DOHH2 (cell line): Measurements from ENCODE around the gene ARHGAP33.

Source experiments
- H3F3A ChIP-seq: fragments of 200-600 bp; sonication (generic), shearing (Covaris generic); 2 replicates; pipeline ENCODE4 v1.6.0; 2016; ENCODE audit warnings: antibody characterized with exemption, mild to moderate bottlenecking; ENCODE audit not compliant: control insufficient read depth, insufficient read depth
- H3K27ac ChIP-seq: fragments of 200-600 bp; sonication (generic); 2 replicates; pipeline ENCODE4 v1.5.1; 2014; ENCODE audit warnings: low read depth, mild to moderate bottlenecking, low read length, moderate library complexity
- H3K27me3 ChIP-seq: fragments of 200-600 bp; sonication (generic); 2 replicates; pipeline ENCODE4 v1.6.1; 2014; ENCODE audit warnings: mild to moderate bottlenecking, low read length, mixed read lengths; ENCODE audit not compliant: control insufficient read depth
- H3K36me3 ChIP-seq: fragments of 200-600 bp; sonication (generic); 2 replicates; pipeline ENCODE4 v1.6.1; 2014; ENCODE audit warnings: mild to moderate bottlenecking, low read length, moderate library complexity, mixed read lengths; ENCODE audit not compliant: control insufficient read depth
- H3K4me1 ChIP-seq: fragments of 200-600 bp; sonication (generic); 2 replicates; pipeline ENCODE4 v1.6.1; 2014; ENCODE audit warnings: mild to moderate bottlenecking, low read length, mixed read lengths; ENCODE audit not compliant: control insufficient read depth
- H3K4me2 ChIP-seq: fragments of 200-600 bp; sonication (generic); 2 replicates; pipeline ENCODE4 v1.6.0; 2014; ENCODE audit warnings: mild to moderate bottlenecking, low read length, moderate library complexity
- H3K4me3 ChIP-seq: fragments of 200-600 bp; sonication (generic); 2 replicates; pipeline ENCODE4 v1.5.1; 2014; ENCODE audit warnings: mild to moderate bottlenecking, low read length, mixed read lengths
- H3K79me2 ChIP-seq: fragments of 200-600 bp; sonication (generic); 2 replicates; pipeline ENCODE4 v1.6.1; 2014; ENCODE audit warnings: mild to moderate bottlenecking, low read length, mixed read lengths; ENCODE audit not compliant: control insufficient read depth
- H3K9me2 ChIP-seq: fragments of 200-600 bp; sonication (generic); replicated peaks from 2 replicates; pipeline ENCODE4 v1.6.1; 2014; ENCODE audit warnings: mild to moderate bottlenecking, low read length, mixed read lengths; ENCODE audit not compliant: control insufficient read depth
- H3K9me3 ChIP-seq: fragments of 200-600 bp; sonication (generic); 2 replicates; pipeline ENCODE4 v1.6.1; 2014; ENCODE audit warnings: antibody characterized with exemption, low read length, mixed read lengths; ENCODE audit not compliant: control insufficient read depth, insufficient read depth
- H4K20me1 ChIP-seq: fragments of 200-600 bp; sonication (generic); 2 replicates; pipeline ENCODE4 v1.6.0; 2014; ENCODE audit warnings: low read depth, mild to moderate bottlenecking, antibody characterized with exemption, low read length, moderate library complexity; ENCODE audit not compliant: control insufficient read depth, insufficient read depth
- CTCF ChIP-seq: fragments of 200-600 bp; sonication (generic); IDR thresholded peaks from one replicate; pipeline ENCODE4 v1.5.1; 2014; ENCODE audit warnings: antibody characterized with exemption, mild to moderate bottlenecking, low read depth, low read length; ENCODE audit not compliant: poor library complexity, severe bottlenecking
- EZH2phosphoT487 ChIP-seq: fragments of 200-600 bp; sonication (generic); IDR thresholded peaks from 2 replicates; pipeline ENCODE4 v1.6.1; 2017; ENCODE audit warnings: borderline replicate concordance, mild to moderate bottlenecking, antibody characterized with exemption, low read length, moderate library complexity, mixed read lengths

The ARHGAP33 gene

GRCh38 chr19:35816846-35817245 lies 41.5 kb downstream of the ARHGAP33 start:
- Histone ChIP-seq H3K27me3 (peaks cover 4% of the 10 kb centered on the region; the same call in 1 of the 2 replicates), H3K9me3 (no peaks in the 10 kb centered on the region), H3F3A (peaks cover 3% of the 10 kb centered on the region; the same call in 1 of the 2 replicates), H3K27ac (no peak overlapping the region), H3K9me2 (no peaks in the 10 kb centered on the region), H4K20me1 (no peaks in the 10 kb centered on the region), H3K4me3 (no peak overlapping the region), H3K4me1 (peaks cover 4% of the 10 kb centered on the region), H3K79me2 (no peaks in the 10 kb centered on the region), H3K4me2 (no peak overlapping the region), H3K36me3 (no peaks in the 10 kb centered on the region)
- TF ChIP-seq CTCF (no peak), EZH2phosphoT487 (no peak)

- peaks cover 3% of the 10 kb centered on the region; the same call in 1 of the 2 replicates for H3F3A ChIP-seq
- no peak overlapping the region for H3K27ac ChIP-seq
- peaks cover 4% of the 10 kb centered on the region for H3K4me1 ChIP-seq
- H3K79me2 ChIP-seq, result no peaks in the 10 kb centered on the region
- H3K4me2 ChIP-seq, result no peak overlapping the region
- no peaks in the 10 kb centered on the region for H3K36me3 ChIP-seq
- TF ChIP-seq CTCF (no peak), EZH2phosphoT487 (no peak)
- H3K27me3 ChIP-seq, result peaks cover 4% of the 10 kb centered on the region; the same call in 1 of the 2 replicates
- no peaks in the 10 kb centered on the region for H3K9me2 ChIP-seq
- no peaks in the 10 kb centered on the region for H3K9me3 ChIP-seq
- no peak overlapping the region for H3K4me3 ChIP-seq
- H4K20me1 ChIP-seq, result no peaks in the 10 kb centered on the region
Observed at GRCh38 chr19:35818445-35818844, 43.1 kb downstream of the ARHGAP33 start.

- no peak overlapping the region for H3K4me2 ChIP-seq
- H4K20me1 ChIP-seq, result no peaks in the 10 kb centered on the region
- H3K9me2 ChIP-seq, result no peaks in the 10 kb centered on the region
- H3K9me3 ChIP-seq, result no peaks in the 10 kb centered on the region
- peaks cover 4% of the 10 kb centered on the region for H3K4me1 ChIP-seq
- H3F3A ChIP-seq, result peaks cover 3% of the 10 kb centered on the region; the same call in 1 of the 2 replicates
- no peak overlapping the region for H3K4me3 ChIP-seq
- H3K36me3 ChIP-seq, result no peaks in the 10 kb centered on the region
- TF ChIP-seq CTCF (no peak), EZH2phosphoT487 (no peak)
- H3K79me2 ChIP-seq, result no peaks in the 10 kb centered on the region
- no peak overlapping the region for H3K27ac ChIP-seq
- H3K27me3 ChIP-seq, result peaks cover 4% of the 10 kb centered on the region; the same call in 1 of the 2 replicates
Observed at GRCh38 chr19:35822579-35822978, 47.2 kb downstream of the ARHGAP33 start.

DNA sequence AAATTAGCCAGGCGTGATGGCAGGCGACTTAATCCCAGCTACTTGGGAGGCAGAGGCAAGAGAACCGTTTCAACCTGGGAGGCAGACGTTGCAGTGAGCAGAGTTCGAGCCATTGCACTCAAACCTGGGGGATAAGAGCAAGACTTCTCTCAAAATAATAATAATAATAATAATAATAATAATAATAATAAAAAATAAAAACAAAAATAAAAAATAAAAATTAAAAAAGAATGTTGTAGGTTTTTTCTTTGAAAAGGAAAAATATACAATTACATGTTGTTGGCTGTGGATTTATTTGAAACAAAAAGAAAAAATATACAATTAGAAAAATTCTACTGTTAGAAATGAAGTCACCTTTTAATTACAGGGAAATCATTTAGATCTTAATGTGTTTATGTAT lies 48.8 kb downstream of the ARHGAP33 start:
- no peaks in the 10 kb centered on the region for H3K36me3 ChIP-seq
- no peaks in the 10 kb centered on the region for H3K79me2 ChIP-seq
- no peaks in the 10 kb centered on the region for H3K9me2 ChIP-seq
- H3K4me1 ChIP-seq, result peaks cover 4% of the 10 kb centered on the region
- no peaks in the 10 kb centered on the region for H4K20me1 ChIP-seq
- peaks cover 3% of the 10 kb centered on the region; the same call in 1 of the 2 replicates for H3F3A ChIP-seq
- no peak overlapping the region for H3K27ac ChIP-seq
- TF ChIP-seq CTCF, result no peak
- no peak overlapping the region for H3K4me2 ChIP-seq
- peaks cover 4% of the 10 kb centered on the region; the same call in 1 of the 2 replicates for H3K27me3 ChIP-seq
- no peak overlapping the region for H3K4me3 ChIP-seq
- no peaks in the 10 kb centered on the region for H3K9me3 ChIP-seq
